ENCODE data around the gene HEPN1. TPM values are rescaled to one million over a fixed set of nuclear protein-coding genes. Genes with fewer than 3 reads are reported as not detected.

Gene HEPN1
- total and polyA plus RNA-seq, 10 of the 15 experiments (the other 5 are each of a cell fraction or from before 2014, with no cell fraction given) = not detected

DNA sequence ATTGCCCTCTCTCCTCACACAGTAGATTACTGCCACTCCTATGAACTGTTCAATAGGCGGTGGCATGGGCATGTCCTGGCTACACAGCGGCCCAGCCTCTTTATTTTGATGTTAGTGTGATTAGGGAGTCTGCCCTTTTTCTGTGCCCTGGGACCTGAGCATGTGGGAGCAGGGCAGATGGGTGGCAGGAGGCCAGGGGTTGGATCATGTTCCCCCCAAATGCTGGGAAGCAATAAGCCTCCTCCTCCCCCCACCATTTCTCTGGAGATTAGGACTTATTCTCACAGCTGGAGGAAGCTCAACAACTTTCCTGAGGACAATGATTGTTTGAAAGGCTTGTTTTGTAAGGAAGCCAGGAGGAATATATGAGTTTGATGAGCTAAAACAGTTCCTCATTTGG lies 848 bp downstream of the HEPN1 start:
- ATAC-seq = no peak
- Histone ChIP-seq H3K79me2 (ENCODE audit: control insufficient read depth, insufficient read depth, low read length) (no peaks in the 10 kb centered on the region), H3K36me3 (ENCODE audit: control insufficient read depth in 2 of 2, insufficient read depth in 2 of 2, low read length in 1 of 2) (no peaks in the 10 kb centered on the region), H3K9ac (ENCODE audit: control insufficient read depth, insufficient read depth, low read length) (no peak overlapping the region), H3K27ac (ENCODE audit: control insufficient read depth, insufficient read depth) (no peak overlapping the region), H3K4me2 (ENCODE audit: control insufficient read depth, insufficient read depth) (no peak overlapping the region), H3K27me3 (replicated peaks in 1 of 2; ENCODE audit: control insufficient read depth in 2 of 2, insufficient read depth in 2 of 2, low read length in 1 of 2) (peaks cover 0 to 2% of the 10 kb centered on the region in 2 experiments; a peak in 1 of 4 replicates), H2AFZ (ENCODE audit: control insufficient read depth, low read depth, low read length) (no peak overlapping the region), H3K4me3 (no peak overlapping the region), H3K9me3 (replicated peaks; ENCODE audit: control insufficient read depth, insufficient read depth, low read length) (no peaks in the 10 kb centered on the region), H3K4me1 (ENCODE audit: control insufficient read depth, insufficient read depth, low read length) (no peaks in the 10 kb centered on the region), H4K20me1 (ENCODE audit: control insufficient read depth, insufficient read depth) (no peaks in the 10 kb centered on the region)
- WGBS (ENCODE audit: insufficient coverage, insufficient replicate concordance, low lambda C conversion rate, missing lambda C conversion rate) = 32% methylated on average over 2 of the region's 2 CpGs
- TF ChIP-seq NFYA (IDR thresholded peaks at IDR 0.05; ENCODE audit: borderline replicate concordance, low read depth, low read length) (no peak), KLF5 (IDR thresholded peaks at IDR 0.05; ENCODE audit: partially characterized antibody) (no peak), RBBP5 (conservative IDR thresholded peaks at IDR 0.05) (no peak), ZZZ3 (IDR thresholded peaks at IDR 0.05; ENCODE audit: control insufficient read depth, insufficient read length, low read depth) (no peak), POLR2AphosphoS5 (IDR thresholded peaks at IDR 0.05; ENCODE audit: low read length) (no peak), ZNF207 (IDR thresholded peaks at IDR 0.05; ENCODE audit: borderline replicate concordance) (no peak), DPF2 (IDR thresholded peaks at IDR 0.05) (no peak), PKNOX1 (IDR thresholded peaks at IDR 0.05) (no peak), JUNB (IDR thresholded peaks at IDR 0.05) (no peak), SMC3 (IDR thresholded peaks at IDR 0.05; ENCODE audit: borderline replicate concordance, low read length) (no peak), RCOR1 (conservative IDR thresholded peaks at IDR 0.05; ENCODE audit: low read depth, low read length) (no peak), MYC (IDR thresholded peaks at IDR 0.05; ENCODE audit: insufficient read depth, insufficient read length, insufficient replicate concordance, low read length, severe bottlenecking) (no peak)
- TF ChIP-seq, protein P1, sequence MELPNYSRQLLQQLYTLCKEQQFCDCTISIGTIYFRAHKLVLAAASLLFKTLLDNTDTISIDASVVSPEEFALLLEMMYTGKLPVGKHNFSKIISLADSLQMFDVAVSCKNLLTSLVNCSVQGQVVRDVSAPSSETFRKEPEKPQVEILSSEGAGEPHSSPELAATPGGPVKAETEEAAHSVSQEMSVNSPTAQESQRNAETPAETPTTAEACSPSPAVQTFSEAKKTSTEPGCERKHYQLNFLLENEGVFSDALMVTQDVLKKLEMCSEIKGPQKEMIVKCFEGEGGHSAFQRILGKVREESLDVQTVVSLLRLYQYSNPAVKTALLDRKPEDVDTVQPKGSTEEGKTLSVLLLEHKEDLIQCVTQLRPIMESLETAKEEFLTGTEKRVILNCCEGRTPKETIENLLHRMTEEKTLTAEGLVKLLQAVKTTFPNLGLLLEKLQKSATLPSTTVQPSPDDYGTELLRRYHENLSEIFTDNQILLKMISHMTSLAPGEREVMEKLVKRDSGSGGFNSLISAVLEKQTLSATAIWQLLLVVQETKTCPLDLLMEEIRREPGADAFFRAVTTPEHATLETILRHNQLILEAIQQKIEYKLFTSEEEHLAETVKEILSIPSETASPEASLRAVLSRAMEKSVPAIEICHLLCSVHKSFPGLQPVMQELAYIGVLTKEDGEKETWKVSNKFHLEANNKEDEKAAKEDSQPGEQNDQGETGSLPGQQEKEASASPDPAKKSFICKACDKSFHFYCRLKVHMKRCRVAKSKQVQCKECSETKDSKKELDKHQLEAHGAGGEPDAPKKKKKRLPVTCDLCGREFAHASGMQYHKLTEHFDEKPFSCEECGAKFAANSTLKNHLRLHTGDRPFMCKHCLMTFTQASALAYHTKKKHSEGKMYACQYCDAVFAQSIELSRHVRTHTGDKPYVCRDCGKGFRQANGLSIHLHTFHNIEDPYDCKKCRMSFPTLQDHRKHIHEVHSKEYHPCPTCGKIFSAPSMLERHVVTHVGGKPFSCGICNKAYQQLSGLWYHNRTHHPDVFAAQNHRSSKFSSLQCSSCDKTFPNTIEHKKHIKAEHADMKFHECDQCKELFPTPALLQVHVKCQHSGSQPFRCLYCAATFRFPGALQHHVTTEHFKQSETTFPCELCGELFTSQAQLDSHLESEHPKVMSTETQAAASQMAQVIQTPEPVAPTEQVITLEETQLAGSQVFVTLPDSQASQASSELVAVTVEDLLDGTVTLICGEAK (IDR thresholded peaks at IDR 0.05; ENCODE audit: borderline replicate concordance) = no peak
- TF ChIP-seq, protein P2, sequence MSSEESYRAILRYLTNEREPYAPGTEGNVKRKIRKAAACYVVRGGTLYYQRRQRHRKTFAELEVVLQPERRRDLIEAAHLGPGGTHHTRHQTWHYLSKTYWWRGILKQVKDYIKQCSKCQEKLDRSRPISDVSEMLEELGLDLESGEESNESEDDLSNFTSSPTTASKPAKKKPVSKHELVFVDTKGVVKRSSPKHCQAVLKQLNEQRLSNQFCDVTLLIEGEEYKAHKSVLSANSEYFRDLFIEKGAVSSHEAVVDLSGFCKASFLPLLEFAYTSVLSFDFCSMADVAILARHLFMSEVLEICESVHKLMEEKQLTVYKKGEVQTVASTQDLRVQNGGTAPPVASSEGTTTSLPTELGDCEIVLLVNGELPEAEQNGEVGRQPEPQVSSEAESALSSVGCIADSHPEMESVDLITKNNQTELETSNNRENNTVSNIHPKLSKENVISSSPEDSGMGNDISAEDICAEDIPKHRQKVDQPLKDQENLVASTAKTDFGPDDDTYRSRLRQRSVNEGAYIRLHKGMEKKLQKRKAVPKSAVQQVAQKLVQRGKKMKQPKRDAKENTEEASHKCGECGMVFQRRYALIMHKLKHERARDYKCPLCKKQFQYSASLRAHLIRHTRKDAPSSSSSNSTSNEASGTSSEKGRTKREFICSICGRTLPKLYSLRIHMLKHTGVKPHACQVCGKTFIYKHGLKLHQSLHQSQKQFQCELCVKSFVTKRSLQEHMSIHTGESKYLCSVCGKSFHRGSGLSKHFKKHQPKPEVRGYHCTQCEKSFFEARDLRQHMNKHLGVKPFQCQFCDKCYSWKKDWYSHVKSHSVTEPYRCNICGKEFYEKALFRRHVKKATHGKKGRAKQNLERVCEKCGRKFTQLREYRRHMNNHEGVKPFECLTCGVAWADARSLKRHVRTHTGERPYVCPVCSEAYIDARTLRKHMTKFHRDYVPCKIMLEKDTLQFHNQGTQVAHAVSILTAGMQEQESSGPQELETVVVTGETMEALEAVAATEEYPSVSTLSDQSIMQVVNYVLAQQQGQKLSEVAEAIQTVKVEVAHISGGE (CRISPR knock-in tag; IDR thresholded peaks at IDR 0.05) = no peak
- TF ChIP-seq, protein P3, sequence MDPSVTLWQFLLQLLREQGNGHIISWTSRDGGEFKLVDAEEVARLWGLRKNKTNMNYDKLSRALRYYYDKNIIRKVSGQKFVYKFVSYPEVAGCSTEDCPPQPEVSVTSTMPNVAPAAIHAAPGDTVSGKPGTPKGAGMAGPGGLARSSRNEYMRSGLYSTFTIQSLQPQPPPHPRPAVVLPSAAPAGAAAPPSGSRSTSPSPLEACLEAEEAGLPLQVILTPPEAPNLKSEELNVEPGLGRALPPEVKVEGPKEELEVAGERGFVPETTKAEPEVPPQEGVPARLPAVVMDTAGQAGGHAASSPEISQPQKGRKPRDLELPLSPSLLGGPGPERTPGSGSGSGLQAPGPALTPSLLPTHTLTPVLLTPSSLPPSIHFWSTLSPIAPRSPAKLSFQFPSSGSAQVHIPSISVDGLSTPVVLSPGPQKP (IDR thresholded peaks at IDR 0.05; ENCODE audit: low read depth, low read length) = no peak
- TF ChIP-seq, protein P4, sequence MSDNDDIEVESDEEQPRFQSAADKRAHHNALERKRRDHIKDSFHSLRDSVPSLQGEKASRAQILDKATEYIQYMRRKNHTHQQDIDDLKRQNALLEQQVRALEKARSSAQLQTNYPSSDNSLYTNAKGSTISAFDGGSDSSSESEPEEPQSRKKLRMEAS (IDR thresholded peaks at IDR 0.05; ENCODE audit: low read depth, low read length) = no peak
- no TSS peak for BruUV-seq (replicated peaks)
- ChIA-PET SMC1A (ENCODE audit: uncharacterized antibody, unreplicated experiment) (interaction anchor here (0.6 kb wide), 1 partner anchor 154 kb away, joined by 3 read pairs; no protein-coding TSS in a partner anchor), RAD21 (ENCODE audit: unreplicated experiment) (no interaction called here), POLR2A (no interaction called here), CTCF (no interaction called here)
- DNase-seq (ENCODE audit: low read depth, low spot score) = no peak
- intact Hi-C loops (cut with micrococcal nuclease; ENCODE audit: unreplicated experiment) (no loop called here), in situ Hi-C loops (cut with MboI) (no loop called here)
- no peak for FAIRE-seq

Data from GM12878 (cell line).